HG03095 (cell line): Measurements from ENCODE around the gene ARHGAP4.

Source experiments
- ATAC-seq: cut with Tn5 transposase; IDR thresholded peaks from one replicate; pipeline ENCODE4 v1.9.1; 2021; ENCODE audit warnings: moderate library complexity; ENCODE audit not compliant: unreplicated experiment

The ARHGAP4 gene

DNA sequence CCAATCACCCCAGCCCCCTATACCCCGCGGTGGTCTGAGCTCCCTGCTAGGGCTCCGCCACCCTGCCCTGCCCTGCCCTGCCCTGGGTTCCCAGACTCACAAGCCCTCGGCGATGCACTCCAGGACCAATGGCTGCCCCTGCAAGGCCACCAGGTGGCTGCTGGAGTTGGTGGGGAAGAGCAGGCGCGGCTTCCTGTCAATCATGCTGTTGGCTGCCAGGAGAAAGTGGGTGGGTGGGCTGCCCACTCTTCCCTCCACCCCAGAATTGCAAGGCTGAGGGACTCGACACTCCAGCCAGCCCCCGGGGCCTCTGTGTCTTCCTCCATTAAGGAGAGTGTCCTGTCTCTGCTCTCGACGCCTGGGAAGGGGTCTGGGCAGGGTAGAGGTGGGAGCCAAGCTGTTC, 55.8 kb downstream of the ARHGAP4 start:
- no peak for ATAC-seq

DNA sequence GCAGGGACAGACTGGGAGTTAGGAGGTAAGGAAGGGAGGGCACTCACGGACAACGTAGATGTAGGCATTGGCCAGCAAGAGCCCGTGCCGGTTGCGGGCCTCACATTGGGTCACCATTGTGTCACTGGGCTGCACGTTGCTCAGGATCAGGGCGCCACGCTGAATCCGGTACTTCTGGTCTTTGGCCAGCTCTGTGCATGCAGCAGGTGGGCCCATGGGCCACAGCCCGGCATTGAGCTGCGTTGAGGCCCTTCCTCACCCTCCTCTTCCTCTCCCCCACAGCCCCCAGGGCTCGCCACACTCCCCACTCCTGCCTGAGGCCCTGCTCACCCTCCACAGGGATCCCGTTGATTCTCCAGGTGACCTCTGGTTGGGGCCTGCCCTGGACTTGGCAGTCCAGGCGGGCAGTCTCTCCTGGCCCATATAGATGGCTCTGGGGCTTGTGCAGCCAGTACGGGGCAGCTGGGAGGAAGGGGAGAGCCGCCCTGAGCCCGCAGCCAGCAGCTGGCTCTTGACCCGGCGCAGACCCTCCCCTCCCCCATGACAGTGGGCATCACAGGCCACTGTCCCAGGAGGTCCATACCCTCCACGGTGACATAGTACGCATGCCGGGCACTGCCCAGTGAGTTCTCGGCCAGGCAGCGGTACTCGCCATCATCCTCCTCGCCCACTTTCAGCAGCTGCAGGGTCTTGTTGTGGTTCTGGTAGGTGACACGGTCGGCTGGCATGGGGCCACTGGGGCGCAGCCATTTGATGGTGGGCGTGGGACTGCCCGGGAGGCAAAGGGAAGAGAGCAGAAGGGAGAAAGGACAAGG, 56.4 kb downstream of the ARHGAP4 start:
- no peak for ATAC-seq

DNA sequence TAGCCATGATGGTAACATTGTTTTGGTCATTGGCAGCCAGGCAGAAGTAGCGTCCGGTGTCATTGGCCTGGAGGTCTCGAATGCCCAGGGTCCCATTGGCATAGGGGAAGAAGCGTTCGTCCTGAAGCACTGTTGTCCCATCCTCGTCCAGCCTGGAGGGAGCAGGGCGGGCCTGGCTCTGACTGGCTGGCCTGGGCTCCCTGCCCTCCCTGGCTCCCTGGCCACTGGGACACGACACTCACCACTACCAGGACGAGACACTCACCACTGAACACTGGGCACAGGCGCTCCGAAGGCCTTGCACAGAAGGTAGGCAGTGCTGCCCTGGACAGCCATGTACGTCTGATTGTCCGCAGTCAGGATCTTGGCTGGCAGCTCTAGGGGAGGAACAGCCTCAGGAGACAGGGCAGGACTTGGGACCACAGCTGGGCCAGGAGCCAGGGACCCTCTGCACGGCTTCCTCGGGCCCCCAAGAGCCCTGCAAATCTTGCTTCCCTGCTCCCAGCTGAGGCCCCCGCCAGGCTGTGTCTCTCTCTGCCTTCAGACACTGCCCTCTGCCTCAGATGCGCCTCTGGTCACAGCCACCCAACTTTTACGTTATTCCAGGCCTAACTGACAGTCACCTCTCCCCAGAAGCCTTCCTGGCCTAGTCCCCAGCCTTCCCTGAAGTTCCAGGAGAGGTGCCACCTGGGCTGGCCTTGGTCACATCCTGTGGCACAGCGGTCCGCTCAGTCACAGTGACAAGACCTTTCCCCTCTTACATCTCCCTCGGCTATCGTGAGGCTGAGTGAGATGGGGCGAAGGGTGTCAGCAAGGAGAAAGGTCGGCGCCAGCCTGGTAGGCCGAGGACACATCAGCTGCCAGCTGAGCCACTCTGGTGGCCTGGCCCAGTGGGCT, 57.2 kb downstream of the ARHGAP4 start:
- no peak for ATAC-seq

DNA sequence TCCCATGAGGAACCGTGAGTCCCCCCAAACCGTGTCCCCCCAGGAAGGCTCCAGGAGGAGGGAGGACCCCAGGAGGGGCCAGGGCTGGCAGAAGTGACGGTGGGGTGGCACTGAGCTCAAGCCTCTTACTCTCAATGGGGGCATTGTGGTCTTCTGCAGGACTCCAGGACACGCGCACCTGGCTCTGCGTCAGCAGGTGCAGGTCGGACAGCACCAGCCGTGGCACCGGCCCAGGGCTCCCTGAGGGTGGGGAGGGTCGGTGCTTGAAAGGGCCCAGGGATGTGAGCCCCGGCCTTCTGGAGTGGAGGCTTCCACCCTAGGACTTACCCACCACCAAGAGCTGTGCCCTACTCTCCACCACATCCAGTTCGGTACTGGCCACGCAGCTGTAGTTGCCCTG, 58.4 kb downstream of the ARHGAP4 start:
- ATAC-seq: no peak

DNA sequence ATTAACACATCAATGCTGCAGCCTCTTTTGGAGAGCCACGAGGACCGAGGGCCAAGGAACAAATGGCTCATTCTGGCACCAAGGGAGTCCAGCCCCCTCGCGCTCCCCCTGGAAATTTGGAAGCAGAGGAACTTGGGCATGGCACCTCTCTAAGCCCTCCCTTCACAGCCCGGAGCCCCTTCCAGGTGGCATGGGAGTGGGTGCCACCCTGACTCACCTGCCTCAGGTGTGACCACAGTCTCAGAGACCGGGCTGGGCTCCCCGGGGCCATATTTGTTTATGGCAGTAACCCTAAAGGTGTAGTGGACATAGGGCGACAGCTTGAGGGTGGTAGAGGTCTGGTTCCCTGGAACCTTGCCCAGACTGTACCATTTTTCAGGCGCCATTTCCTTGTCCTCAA, 58.9 kb downstream of the ARHGAP4 start:
- no peak for ATAC-seq

DNA sequence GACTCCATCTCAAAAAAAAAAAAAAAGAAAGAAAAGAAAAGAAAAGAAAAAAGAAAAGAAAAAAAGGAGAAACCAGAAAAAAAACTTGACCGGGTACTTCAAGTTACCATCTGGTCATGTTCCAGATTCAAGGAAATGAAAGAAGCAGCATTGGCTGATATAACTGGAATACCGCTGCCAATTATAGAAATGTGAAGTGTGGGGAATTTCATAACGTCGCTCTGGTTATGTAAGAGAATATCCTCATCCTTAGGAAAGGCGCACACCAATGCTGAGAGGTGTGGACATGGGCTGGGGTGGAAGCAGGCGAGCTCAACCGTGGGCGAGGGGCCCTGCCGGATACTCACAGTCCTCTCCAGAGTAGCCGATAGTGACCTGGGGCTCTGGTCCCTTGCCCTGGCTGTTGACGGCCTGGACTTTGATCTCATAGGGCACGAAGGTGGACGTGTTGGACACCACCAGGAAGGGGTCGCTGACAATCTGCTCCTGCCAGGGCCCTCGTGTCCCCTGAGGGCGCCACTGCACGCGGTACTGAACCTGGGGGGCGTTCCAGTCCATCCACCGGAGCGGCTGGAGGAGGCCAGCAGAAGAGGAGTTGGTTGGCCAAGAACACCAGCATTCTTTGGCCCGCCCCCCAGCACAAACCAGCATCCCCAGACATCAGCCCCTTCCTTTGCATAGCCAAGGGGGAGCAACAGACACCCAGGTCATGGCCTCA, 59.6 kb downstream of the ARHGAP4 start:
- no peak for ATAC-seq

DNA sequence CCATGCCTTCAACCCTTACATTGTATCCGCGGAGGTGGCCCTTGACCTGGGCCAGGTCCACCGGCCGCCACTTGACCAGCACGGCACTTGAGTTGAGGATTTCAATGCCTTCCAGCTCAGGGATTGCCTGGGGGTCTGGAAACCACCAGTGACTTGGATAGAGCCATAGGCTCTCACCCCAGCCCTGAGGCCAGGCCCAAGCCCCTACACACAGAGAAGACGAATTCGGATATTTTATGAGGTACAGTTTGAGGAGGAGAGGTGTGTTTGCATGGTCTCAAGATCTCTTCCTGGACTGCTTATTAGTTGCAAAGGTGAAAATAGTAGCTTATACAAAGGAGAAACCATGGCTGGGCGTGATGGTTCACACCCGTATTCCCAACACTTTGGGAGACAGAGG, 60.4 kb downstream of the ARHGAP4 start:
- ATAC-seq: no peak

DNA sequence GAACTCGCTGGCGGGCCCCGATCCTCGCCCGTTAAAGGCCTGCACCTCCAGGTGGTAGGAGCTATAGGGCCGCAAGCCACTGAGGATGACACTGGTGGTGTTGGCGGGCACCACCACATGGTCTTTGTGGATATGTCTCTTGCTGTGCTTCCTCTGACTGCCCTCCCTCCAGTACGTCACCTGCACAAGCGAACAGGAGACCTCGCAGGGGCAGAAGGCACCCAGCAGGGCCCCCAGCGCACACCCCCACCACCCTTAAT, 60.8 kb downstream of the ARHGAP4 start:
- ATAC-seq: no peak

DNA sequence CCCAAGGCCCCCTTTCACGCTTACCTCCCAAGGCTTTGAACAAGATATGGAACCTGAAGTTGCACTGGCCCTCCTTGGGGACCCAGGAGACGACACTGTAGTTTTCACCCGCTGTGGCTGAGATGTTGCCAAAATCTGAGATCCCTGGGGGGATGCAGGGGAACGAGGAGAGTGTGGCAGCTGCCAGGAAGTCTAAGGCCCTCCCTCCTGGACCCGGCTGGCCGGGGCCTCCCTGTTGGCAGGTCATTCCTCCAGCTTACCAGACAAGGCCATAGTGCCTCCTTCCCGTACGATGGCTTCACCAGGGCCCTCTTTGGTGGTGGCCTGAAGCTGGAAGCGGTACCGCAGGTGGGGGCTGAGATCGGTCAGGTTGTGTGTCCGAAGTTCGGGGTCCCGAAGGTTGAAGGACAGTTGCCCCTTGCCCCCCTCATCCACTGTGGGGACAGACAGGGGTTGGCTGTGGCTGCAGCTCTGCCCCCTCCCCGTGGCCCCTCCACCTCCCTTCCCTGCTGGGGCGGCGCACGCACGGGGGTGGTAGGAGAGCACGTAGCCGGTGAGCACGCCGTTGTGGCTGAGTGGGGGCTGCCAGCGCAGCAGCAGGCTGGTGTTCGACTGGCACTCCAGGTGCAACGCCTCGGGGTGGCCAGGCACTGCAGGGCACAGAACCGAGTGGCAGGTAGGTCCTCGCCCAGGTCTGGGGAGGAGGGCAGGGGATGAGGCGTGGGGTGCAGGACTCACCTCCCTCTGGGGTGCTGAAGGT, 61.3 kb downstream of the ARHGAP4 start:
- ATAC-seq: no peak

DNA sequence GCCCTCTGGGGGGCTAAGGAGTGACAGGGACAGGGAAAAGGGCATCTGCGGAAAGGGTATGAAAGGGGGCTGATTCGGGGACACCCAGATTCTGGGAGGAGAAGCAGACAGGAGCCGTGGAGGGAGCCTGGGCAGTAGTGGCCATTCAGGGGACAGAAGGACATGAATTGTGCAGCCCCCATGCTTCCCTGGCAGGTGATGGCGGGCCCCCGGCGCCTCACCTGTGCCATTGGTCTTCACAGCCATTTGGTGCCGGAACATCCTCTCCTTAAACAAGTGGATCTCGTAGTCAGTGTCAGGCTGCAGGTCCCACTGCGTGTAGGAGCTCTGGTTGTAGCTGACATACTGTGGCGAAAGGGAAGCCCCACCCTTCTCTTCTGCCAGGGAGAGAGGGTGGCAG, 62.0 kb downstream of the ARHGAP4 start:
- no peak for ATAC-seq

DNA sequence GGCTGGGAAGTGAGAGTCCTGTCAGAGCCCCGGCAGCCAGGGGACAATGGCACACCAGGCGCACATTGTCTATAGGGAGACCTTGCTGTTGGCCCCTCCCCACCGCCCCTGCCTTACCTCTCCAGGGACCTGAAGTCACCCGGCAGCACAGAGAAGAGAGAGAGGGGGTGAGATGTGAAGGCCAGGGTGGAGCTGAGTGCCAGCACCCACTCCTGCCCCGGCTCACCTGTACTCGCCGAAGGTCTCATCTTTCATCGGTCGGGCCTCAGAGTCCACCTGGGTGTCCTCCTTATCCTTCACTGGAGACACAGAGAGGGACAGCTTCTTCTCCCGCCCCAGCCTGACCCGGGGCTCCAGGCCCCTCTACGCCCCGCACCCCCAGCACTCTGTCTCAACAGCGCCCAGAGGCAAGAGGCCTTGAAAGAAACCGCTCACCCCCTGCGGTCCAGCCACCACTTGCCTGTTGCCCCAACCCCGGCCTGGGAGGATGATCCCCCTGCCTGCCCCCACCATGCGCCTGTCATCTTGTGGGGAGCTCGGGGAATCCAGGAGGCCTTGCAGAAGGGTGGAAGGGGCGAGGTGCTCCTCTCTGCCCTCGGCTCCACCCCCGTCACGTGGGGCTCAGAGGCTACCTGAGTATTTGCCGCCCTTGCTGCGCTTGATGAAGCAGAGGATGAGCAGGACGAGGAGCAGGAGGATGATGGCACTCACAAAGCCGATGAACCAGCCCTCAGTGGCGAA, 62.6 kb downstream of the ARHGAP4 start:
- no peak for ATAC-seq

DNA sequence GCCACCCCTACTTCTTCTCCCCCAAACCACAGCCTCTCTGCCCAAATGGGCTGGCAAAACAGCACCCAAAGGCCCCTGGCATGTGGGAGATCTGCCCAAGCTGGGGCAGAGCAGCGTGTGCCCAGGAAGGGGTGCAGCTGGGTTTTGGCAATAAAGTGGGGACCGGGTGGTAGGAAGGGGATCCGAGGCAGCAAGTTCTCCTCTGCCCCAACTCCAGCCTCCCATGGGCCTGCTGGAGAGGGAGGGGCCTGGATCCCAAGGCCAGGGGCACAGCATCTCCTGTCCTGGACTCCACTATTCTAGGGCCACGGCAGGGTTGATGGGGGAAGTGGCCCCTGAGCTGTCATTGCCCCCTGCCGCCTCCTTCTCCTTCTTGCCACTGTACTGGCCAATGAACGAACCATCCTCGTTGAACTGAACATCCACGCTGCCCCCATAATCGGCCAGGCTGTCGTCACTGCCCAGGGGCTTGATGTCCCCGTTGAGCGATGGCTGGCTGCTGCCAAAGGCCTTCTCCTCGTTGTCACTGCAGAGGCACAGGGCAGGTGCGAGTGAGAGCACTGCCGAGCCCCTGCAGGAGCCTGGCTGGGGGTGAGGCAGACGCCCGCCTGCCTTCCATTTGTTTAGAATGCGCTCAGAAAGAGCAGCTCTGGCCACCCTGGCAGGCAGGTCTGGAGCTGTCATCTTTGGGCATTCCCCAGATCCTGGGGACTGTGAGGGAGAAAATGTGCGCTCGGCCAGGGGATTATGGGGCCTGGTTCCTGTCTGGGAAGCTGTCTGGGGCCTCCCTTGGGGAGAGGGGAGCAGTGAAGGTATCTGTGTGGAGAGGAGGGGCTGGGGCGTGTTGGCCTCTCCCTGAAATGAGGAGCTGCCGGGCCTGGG, 63.5 kb downstream of the ARHGAP4 start:
- no peak for ATAC-seq

DNA sequence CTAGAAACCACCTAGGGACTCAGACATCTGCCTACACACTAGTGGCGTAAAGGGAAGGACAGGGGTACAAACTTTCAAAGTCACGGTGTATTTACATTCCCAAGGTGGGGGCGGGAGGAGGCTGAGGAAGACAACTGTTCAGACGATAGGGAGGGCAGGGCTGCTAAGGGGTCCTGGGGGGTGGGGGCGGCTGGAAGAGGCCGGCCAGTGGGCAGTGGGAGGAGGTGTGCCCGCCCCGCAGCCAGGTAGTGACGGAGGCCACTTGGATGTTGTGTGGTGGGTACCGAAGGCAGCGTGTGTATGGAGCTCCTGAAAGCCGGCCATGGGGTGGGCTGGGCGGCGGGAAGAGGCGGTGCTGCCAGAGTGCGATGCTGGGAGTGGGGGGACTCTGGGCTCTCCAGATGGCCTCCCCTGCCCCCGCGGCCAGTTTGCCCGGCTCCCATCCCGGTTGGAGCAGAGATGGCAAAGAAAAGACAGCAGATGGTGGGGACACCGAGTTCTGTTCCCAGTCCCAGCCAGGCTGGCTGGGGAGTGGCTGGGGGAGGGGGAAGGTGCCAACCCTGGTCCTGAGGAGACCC, 64.2 kb downstream of the ARHGAP4 start:
- no peak for ATAC-seq

DNA sequence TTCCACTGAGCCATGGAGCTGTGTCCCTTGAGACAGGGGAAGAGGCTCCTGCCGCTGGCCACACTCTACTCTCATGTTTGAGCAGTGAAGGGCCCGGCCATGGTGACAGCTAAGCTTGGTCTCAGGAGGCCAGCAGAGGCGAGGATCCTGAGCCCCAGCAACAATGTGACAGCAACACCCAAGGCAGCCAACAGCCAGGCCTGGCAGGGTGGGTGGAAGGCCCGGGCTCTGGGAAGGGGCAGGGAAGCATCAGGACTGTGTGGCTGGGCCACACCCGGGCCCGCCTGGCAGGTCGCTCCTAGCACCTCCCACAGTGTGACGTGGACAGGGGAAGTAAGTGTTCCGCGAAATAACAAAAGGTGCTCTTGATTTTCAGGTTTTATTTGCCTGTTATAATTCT, 64.9 kb downstream of the ARHGAP4 start:
- ATAC-seq: no peak
